KBM-7 (cell line): Measurements from ENCODE around the gene SLC20A1.
A peak's percentile ranks its signal among the peaks of the same experiment; 100 is the strongest.

Experiments used
- DNase-seq: peaks from one replicate; pipeline ENCODE4 v3.0.0-alpha.2; 2015
- in situ Hi-C: fragments of 300-500 bp; cut with MboI; formaldehyde crosslinking; loops from 2 replicates; pipeline ENCODE4 v1.14.3; 2020; ENCODE audit warnings: low sequenced_read_pairs, low pct_unique_long_range_greater_than_20kb, mixed read lengths

The SLC20A1 gene

GRCh38 chr2:112641701-112642100, 4.0 kb upstream of the SLC20A1 start:
- in situ Hi-C loops = no loop called here
- no peak for DNase-seq

GRCh38 chr2:112642561-112642960, 3.2 kb upstream of the SLC20A1 start:
- no peak for DNase-seq
- in situ Hi-C loops = no loop called here

- DNase-seq = no peak
- in situ Hi-C loops = no loop called here
These were observed 2.8 kb upstream of the SLC20A1 start for GRCh38 chr2:112642966-112643365.

- DNase-seq = no peak
- in situ Hi-C loops = no loop called here
These were observed 2.3 kb upstream of the SLC20A1 start for GRCh38 chr2:112643488-112643887.

- DNase-seq = no peak
- in situ Hi-C loops = no loop called here
These were observed 1.4 kb upstream of the SLC20A1 start for GRCh38 chr2:112644155-112644932.

- in situ Hi-C loops = no loop called here
- no peak for DNase-seq
These were observed 818 bp upstream of the SLC20A1 start for GRCh38 chr2:112644933-112645309.

GRCh38 chr2:112646102-112646719, 472 bp downstream of the SLC20A1 start:
- no peak for DNase-seq
- in situ Hi-C loops = no loop called here

- in situ Hi-C loops = no loop called here
- peak; percentile 45 for DNase-seq
These were observed 1.3 kb downstream of the SLC20A1 start for GRCh38 chr2:112646791-112647689.

- in situ Hi-C loops = no loop called here
- DNase-seq = no peak
These were observed 2.3 kb downstream of the SLC20A1 start for GRCh38 chr2:112648081-112648480.

GRCh38 chr2:112656679-112657078, 10.9 kb downstream of the SLC20A1 start:
- in situ Hi-C loops = no loop called here
- no peak for DNase-seq

GRCh38 chr2:112658301-112658700, 12.6 kb downstream of the SLC20A1 start:
- no peak for DNase-seq
- in situ Hi-C loops = no loop called here

GRCh38 chr2:112658839-112659667, 13.3 kb downstream of the SLC20A1 start:
- DNase-seq = no peak
- in situ Hi-C loops = no loop called here

- no peak for DNase-seq
- in situ Hi-C loops = no loop called here
These were observed 14.4 kb downstream of the SLC20A1 start for GRCh38 chr2:112660138-112660537.

- in situ Hi-C loops = no loop called here
- no peak for DNase-seq
These were observed 16.0 kb downstream of the SLC20A1 start for GRCh38 chr2:112661656-112662305.

- in situ Hi-C loops = no loop called here
- DNase-seq = peak; percentile 52
These were observed 17.0 kb downstream of the SLC20A1 start for GRCh38 chr2:112662704-112663103.

- no peak for DNase-seq
- in situ Hi-C loops = no loop called here
These were observed 18.9 kb downstream of the SLC20A1 start for GRCh38 chr2:112664689-112665088.

GRCh38 chr2:112665113-112665780, 19.5 kb downstream of the SLC20A1 start:
- in situ Hi-C loops = no loop called here
- DNase-seq = peak; percentile 70

- in situ Hi-C loops = no loop called here
- no peak for DNase-seq
These were observed 21.0 kb downstream of the SLC20A1 start for GRCh38 chr2:112666761-112667122.
